Neural crest cell (in vitro differentiated cells): ENCODE measurements around the gene ARID3B. TPM values are rescaled to one million over a fixed set of nuclear protein-coding genes. Genes with fewer than 3 reads are reported as not detected.
"Not testable (repeated sequence)": the region's sequence is repeated elsewhere in the genome, so short reads cannot be mapped to it uniquely, and the experiment has no call there.

Source experiments
- DNase-seq: peaks from one replicate; pipeline ENCODE4 v3.0.0; 2021; ENCODE audit warnings: low read depth, mixed read lengths, low spot score
- H3K27ac Mint-ChIP-seq: one replicate; pipeline ENCODE4 v1.8.0; 2021; ENCODE audit warnings: mild to moderate bottlenecking, mixed read lengths; ENCODE audit not compliant: unreplicated experiment
- H3K27me3 Mint-ChIP-seq: 2 replicates; pipeline ENCODE4 v1.8.0; 2021; ENCODE audit warnings: low read depth, mild to moderate bottlenecking, mixed read lengths
- H3K36me3 Mint-ChIP-seq: 2 replicates; pipeline ENCODE4 v1.8.0; 2021; ENCODE audit warnings: low read depth, mild to moderate bottlenecking, mixed read lengths
- H3K4me1 Mint-ChIP-seq: 2 replicates; pipeline ENCODE4 v1.8.0; 2021; ENCODE audit warnings: mixed read lengths
- H3K4me3 Mint-ChIP-seq: one replicate; pipeline ENCODE4 v1.8.0; 2021; ENCODE audit warnings: mild to moderate bottlenecking, mixed read lengths
- H3K9me3 Mint-ChIP-seq: 2 replicates; pipeline ENCODE4 v1.8.0; 2021; ENCODE audit warnings: mixed read lengths
- total RNA-seq: library from RNA; stranded (reverse); gene quantifications from 2 replicates; pipeline ENCODE4 v1.2.1, GENCODE V29; 2021
- TF ChIP-seq, protein P1 (sequence below): fragments of 200-600 bp; sonication (generic); conservative IDR thresholded peaks from 2 replicates; pipeline ENCODE4 v1.5.0; 2021; ENCODE audit warnings: antibody characterized with exemption, mild to moderate bottlenecking

ARID3B gene
- total RNA-seq, 1 donor from 2014 or later = 66.5 TPM

DNA sequence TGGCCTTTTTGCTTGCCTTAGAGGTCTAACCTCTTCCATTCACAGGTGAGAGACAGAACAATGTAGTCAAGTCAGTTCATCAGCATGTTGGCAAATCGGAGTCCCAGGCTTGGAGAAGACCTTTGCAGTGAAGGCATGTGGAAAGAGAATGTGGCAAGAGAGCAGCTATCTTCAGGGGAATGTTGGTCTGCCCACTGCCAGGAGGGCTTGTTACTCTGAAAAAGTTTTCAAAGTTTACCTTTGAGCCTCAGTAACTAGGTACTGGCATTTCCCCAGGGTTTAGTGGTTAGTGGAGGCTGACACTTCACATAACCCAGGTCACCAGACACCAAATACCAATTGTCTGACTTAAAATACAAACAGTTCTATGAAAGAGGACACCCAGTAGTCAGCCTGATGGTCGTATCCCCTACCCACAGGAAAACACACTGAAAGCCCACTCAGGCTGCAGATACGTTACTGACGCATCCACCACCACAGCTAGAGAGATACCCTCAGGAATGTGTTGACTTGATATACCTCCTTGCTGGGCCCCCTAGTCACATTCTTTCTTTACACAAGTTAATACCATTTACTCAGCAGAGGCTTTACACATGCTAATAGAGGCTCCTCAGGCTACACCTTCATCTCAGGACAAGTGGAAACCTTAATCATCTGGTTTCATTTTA lies 9.7 kb upstream of the ARID3B start:
- peak overlapping the region; percentile 51 for H3K27ac Mint-ChIP-seq
- peak overlapping the region; percentile 16 for H3K4me3 Mint-ChIP-seq
- TF ChIP-seq, protein P1, sequence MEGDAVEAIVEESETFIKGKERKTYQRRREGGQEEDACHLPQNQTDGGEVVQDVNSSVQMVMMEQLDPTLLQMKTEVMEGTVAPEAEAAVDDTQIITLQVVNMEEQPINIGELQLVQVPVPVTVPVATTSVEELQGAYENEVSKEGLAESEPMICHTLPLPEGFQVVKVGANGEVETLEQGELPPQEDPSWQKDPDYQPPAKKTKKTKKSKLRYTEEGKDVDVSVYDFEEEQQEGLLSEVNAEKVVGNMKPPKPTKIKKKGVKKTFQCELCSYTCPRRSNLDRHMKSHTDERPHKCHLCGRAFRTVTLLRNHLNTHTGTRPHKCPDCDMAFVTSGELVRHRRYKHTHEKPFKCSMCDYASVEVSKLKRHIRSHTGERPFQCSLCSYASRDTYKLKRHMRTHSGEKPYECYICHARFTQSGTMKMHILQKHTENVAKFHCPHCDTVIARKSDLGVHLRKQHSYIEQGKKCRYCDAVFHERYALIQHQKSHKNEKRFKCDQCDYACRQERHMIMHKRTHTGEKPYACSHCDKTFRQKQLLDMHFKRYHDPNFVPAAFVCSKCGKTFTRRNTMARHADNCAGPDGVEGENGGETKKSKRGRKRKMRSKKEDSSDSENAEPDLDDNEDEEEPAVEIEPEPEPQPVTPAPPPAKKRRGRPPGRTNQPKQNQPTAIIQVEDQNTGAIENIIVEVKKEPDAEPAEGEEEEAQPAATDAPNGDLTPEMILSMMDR = no peak
- H3K27me3 Mint-ChIP-seq = no peaks in the 10 kb centered on the region
- H3K9me3 Mint-ChIP-seq = no peaks in the 10 kb centered on the region
- peaks cover 13% of the 10 kb centered on the region for H3K4me1 Mint-ChIP-seq
- no peaks in the 10 kb centered on the region for H3K36me3 Mint-ChIP-seq
- DNase-seq = no peak

DNA sequence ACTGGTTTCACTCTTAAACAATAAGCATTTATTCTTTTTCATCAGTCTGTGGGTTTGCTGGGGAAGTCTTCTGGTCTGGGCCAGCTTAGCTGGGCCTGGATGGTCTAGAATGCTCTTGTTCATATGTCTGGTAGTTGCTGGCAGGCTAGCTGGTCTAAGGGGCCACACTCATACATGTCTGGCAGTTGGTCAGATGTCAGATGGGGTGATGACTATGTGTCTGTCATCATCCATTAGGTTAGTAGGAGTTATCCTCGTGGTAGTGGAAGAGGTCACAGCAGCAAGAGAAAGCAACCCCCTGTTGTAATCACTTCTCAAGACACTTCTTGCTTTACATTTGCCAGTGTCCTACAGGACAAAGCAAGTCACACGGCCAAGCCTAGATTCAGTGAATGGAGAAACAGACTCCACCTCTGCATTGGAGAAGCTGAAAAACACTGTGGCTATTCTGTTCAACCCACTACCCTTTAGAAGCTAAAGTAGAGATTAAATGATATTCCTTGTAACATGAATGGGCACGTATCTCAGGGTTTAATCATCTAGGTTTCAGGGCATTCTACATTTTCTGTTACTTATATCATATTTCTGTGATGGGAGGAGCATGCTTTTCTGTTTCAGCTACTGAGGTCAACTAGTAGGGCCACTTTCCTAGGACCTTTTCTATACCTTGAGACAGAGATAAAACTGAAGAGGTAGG lies 5.5 kb upstream of the ARID3B start:
- Mint-ChIP-seq H3K36me3 (no peaks in the 10 kb centered on the region), H3K4me3 (peak overlapping the region; percentile 2), H3K27me3 (no peaks in the 10 kb centered on the region), H3K4me1 (peaks cover 24% of the 10 kb centered on the region), H3K9me3 (no peaks in the 10 kb centered on the region), H3K27ac (no peak overlapping the region)
- no peak for DNase-seq
- TF ChIP-seq, protein P1 = no peak

DNA sequence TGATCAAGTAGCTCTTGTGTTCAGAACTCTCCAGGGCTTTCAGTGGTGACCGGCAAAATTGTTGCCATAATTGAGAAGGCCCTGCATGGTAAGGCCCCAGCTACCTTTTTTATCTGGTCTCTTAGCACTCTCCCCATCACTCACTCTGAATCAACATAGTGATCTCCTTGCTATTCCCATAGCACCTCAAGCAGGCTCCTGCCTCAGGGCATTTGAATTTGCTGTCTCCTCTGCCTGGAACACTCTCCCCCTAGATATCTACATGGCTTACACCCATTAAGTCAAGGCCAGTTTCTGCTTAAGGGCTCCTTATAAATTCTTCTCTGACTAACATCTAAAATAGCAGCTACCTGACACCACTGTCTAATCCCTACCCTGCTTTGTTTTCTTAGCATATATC lies 3.3 kb upstream of the ARID3B start:
- H3K4me3 Mint-ChIP-seq = peak overlapping the region; percentile 43
- TF ChIP-seq, protein P1 = no peak
- H3K36me3 Mint-ChIP-seq = no peaks in the 10 kb centered on the region
- H3K4me1 Mint-ChIP-seq = peaks cover 28% of the 10 kb centered on the region
- H3K27ac Mint-ChIP-seq = no peak overlapping the region
- no peaks in the 10 kb centered on the region for H3K9me3 Mint-ChIP-seq
- H3K27me3 Mint-ChIP-seq = no peaks in the 10 kb centered on the region
- no peak for DNase-seq

DNA sequence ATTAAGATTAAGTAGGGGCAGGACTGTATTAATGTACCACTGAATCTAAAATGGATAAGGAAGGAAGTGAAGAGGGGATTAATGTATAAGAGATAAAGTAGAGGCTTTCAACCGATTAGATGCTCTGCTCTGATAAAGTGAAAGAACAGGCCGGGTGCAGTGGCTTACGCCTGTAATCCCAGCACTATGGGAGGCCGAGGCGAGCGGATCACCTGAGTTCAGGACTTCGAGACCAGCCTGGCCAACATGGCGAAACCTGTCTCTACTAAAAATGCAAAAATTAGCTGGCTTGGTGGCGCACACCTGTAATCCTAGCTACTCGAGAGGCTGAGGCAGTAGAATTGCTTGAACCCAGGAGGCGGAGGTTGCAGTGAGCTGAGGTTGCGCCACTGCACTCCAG lies 1.5 kb upstream of the ARID3B start:
- not testable (repeated sequence) for H3K9me3 Mint-ChIP-seq, H3K36me3 Mint-ChIP-seq, DNase-seq, H3K27me3 Mint-ChIP-seq
- Mint-ChIP-seq H3K4me3 (peak overlapping the region; percentile 77), H3K4me1 (peaks cover 39% of the 10 kb centered on the region), H3K27ac (peak overlapping the region; percentile 68)

DNA sequence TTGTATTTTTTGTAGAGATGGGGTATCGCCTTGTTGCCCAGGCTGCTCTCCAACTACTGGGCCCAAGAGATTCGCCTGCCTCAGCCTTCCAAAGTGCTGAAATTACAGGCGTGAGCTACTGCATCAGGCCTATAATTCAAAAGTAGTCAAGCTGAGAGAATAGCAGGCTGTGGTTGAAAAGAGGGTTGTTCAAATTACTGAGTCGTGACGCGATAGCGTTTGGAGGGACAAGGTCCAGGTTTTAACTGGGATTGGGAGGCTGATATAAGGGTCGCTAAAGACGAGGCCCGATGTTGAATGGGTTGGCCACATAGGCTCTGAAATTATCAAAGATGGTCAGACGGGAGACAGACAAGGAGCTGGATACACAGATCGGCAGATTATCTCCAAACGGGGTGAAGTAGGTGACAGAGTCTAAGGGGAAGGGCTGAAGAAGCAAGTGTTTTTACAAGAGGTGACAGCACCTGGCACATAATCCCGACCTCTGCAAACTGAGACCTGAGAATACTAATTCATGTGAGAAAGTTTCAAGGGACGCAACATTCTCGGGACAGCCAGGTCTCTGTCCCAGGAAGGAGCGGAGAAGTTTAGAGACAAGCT lies 759 bp upstream of the ARID3B start:
- H3K27ac Mint-ChIP-seq = peak overlapping the region; percentile 89
- TF ChIP-seq, protein P1 = no peak
- no peaks in the 10 kb centered on the region for H3K36me3 Mint-ChIP-seq
- DNase-seq = no peak
- H3K9me3 Mint-ChIP-seq = no peaks in the 10 kb centered on the region
- peak overlapping the region; percentile 96 for H3K4me3 Mint-ChIP-seq
- peaks cover 45% of the 10 kb centered on the region for H3K4me1 Mint-ChIP-seq
- no peaks in the 10 kb centered on the region for H3K27me3 Mint-ChIP-seq
